ENCODE measurements around the gene CYP3A4.

DNA sequence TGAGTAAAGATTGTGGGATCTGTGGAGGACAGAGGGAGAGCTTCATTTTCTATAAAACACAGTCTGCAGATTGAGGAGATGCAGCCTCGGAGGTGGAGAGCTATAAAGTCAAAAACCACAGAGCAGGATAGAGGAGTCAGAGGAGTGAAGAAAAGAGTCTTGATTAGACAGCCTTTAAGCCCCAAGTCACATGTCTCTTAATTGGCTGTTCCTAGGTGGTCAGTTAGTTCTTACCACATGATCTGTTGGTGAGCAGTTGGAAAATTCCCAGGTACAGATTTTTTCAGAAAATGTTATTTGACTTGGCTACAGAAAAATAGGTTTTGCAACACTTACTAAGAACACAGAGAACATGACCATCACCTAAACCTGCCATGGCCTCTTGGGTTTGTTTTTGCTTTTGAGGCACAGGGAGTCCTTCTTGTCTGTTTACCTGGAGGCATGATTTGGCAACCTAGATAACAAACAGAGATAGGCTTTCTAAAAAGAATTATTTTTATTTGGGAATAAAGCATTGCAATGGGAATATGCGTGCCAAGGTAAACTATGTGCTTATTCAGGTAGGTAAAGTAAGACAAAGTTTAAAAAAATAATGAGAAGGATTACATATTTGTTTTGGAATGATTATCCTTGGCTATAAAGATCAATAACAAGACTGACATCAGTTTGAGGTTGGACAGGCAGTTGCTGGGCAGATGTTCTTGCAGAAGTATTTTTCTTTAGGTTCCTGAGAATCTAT, 43.2 kb upstream of the CYP3A4 start:
- TF ChIP-seq, protein P1, sequence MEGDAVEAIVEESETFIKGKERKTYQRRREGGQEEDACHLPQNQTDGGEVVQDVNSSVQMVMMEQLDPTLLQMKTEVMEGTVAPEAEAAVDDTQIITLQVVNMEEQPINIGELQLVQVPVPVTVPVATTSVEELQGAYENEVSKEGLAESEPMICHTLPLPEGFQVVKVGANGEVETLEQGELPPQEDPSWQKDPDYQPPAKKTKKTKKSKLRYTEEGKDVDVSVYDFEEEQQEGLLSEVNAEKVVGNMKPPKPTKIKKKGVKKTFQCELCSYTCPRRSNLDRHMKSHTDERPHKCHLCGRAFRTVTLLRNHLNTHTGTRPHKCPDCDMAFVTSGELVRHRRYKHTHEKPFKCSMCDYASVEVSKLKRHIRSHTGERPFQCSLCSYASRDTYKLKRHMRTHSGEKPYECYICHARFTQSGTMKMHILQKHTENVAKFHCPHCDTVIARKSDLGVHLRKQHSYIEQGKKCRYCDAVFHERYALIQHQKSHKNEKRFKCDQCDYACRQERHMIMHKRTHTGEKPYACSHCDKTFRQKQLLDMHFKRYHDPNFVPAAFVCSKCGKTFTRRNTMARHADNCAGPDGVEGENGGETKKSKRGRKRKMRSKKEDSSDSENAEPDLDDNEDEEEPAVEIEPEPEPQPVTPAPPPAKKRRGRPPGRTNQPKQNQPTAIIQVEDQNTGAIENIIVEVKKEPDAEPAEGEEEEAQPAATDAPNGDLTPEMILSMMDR (IDR thresholded peaks at IDR 0.05): no peak
- no peak for TF ChIP-seq POLR2A (IDR thresholded peaks at IDR 0.05)
